K562 (cell line): ENCODE results near the gene OR52M1. TPM values are rescaled to one million over a fixed set of nuclear protein-coding genes. Genes with fewer than 3 reads are reported as not detected.

ENCODE experiments used
- ATAC-seq: fragments of 200-7000 bp; cut with Tn5 transposase; 3 replicates; pipeline ENCODE4 v1.9.1; 2020; ENCODE audit warnings: moderate library complexity
- BruUV-seq: library from RNA; stranded (reverse); fragments of 400-500 nt; replicated peaks from 2 replicates; lab custom pipeline; 2021; lab: Mats Ljungman, UMichigan
- CTCF ChIA-PET: fragments of 300-600 bp; formaldehyde crosslinking; extraction: SDS; loops from one replicate; lab custom pipeline; 2021; ENCODE audit warnings: low intra/inter-chr PET ratio; lab: Yijun Ruan, JAX
- POLR2A ChIA-PET: fragments of 300-600, 350-650 bp; sonication (Branson Sonifier 250); formaldehyde crosslinking; extraction: SDS; loops from one replicate; lab custom pipeline; 2021; ENCODE audit warnings: antibody characterized with exemption, inconsistent platforms; lab: Yijun Ruan, JAX
- DNase-seq, 4 experiments: peaks; one replicate each; pipeline versions ENCODE4 v3.0.0 to v3.0.0-alpha.2; 2011 to 2018; ENCODE audit warnings: low spot score in 3 of 4, mixed read lengths in 3 of 4; ENCODE audit errors: extremely low read depth in 1 of 4
- FAIRE-seq: peaks from 2 replicates; lab custom pipeline; 2011; peaks lifted over from hg19 to GRCh38; lab: Jason Lieb, UNC
- H2AFZ ChIP-seq: 2 replicates; pipeline ENCODE4 v1.6.0; 2011; ENCODE audit warnings: low read depth, low read length, control low read depth, inconsistent platforms
- H3K27ac ChIP-seq: fragments of 200-600 bp; 3 replicates; pipeline ENCODE4 v1.8.0; 2011; ENCODE audit warnings: low read depth, mild to moderate bottlenecking, control low read depth, inconsistent platforms, low read length, moderate library complexity, mixed read lengths; ENCODE audit errors: extremely low read depth
- H3K27me3 ChIP-seq, 2 experiments: fragments of 300-600 bp in 1 of 2; 2 replicates in 1 of 2; 3 replicates in 1 of 2; pipeline versions ENCODE4 v1.6.0 to v1.8.0; 2011; ENCODE audit warnings: inconsistent platforms in 2 of 2, low read length in 2 of 2, mild to moderate bottlenecking in 1 of 2, mixed read lengths in 1 of 2, moderate library complexity in 1 of 2; ENCODE audit not compliant: control insufficient read depth in 2 of 2, insufficient read depth in 2 of 2
- H3K36me3 ChIP-seq: fragments of 300-600 bp; 3 replicates; pipeline ENCODE4 v1.8.0; 2011; ENCODE audit warnings: mild to moderate bottlenecking, low read length, inconsistent platforms; ENCODE audit not compliant: control insufficient read depth, insufficient read depth
- H3K4me1 ChIP-seq, 2 experiments: fragments of 200-600 bp in 1 of 2; replicated peaks in 1 of 2; 2 replicates in 1 of 2; 3 replicates in 1 of 2; pipeline versions ENCODE4 v1.5.1 to v1.8.0; 2011; ENCODE audit warnings: inconsistent platforms in 2 of 2, low read length in 2 of 2, mild to moderate bottlenecking in 1 of 2, mixed read lengths in 1 of 2, moderate library complexity in 1 of 2; ENCODE audit not compliant: control insufficient read depth in 2 of 2, insufficient read depth in 2 of 2
- H3K4me2 ChIP-seq: 2 replicates; pipeline ENCODE4 v1.6.1; 2011; ENCODE audit warnings: low read length, control low read depth, inconsistent platforms, mixed read lengths; ENCODE audit not compliant: insufficient read depth
- H3K4me3 ChIP-seq: fragments of 200-600 bp; sonication (generic), shearing (Covaris generic); 2 replicates; pipeline ENCODE4 v1.5.1; 2016; ENCODE audit warnings: control low read depth, inconsistent platforms
- H3K79me2 ChIP-seq: fragments of 200-600 bp; 3 replicates; pipeline ENCODE4 v1.8.0; 2011; ENCODE audit warnings: low read length, inconsistent platforms; ENCODE audit not compliant: control insufficient read depth, insufficient read depth
- H3K9ac ChIP-seq, 2 experiments: 2 replicates each; pipeline versions ENCODE4 v1.6.0 to v1.6.1; 2011; ENCODE audit warnings: low read depth in 2 of 2, low read length in 2 of 2, control low read depth in 1 of 2, inconsistent platforms in 1 of 2, mild to moderate bottlenecking in 1 of 2, mixed read lengths in 1 of 2; ENCODE audit not compliant: insufficient read depth in 1 of 2
- H3K9me1 ChIP-seq: one replicate; pipeline ENCODE4 v1.6.0; 2011; ENCODE audit warnings: inconsistent platforms, mild to moderate bottlenecking, low read length, moderate library complexity; ENCODE audit not compliant: control insufficient read depth, insufficient read depth
- H3K9me3 ChIP-seq: replicated peaks from 2 replicates; pipeline ENCODE4 v1.5.1; 2011; ENCODE audit warnings: low read depth, low read length, inconsistent platforms; ENCODE audit not compliant: control insufficient read depth, insufficient read depth
- H4K20me1 ChIP-seq: replicated peaks from 2 replicates; pipeline ENCODE4 v1.6.1; 2011; ENCODE audit warnings: low read length, inconsistent platforms, mixed read lengths; ENCODE audit not compliant: control insufficient read depth, insufficient read depth
- CREB5 ChIP-seq: fragments of 250-450 bp; sonication (Bioruptor Pico); IDR thresholded peaks from 2 replicates; pipeline ENCODE4 v1.5.0; 2020; ENCODE audit warnings: mild to moderate bottlenecking
- FOSL1 ChIP-seq: fragments of 200-800 bp; sonication (Bioruptor generic); conservative IDR thresholded peaks from 2 replicates; pipeline ENCODE4 v1.6.1; 2016; ENCODE audit warnings: missing genetic modification characterization, missing compliant biosample characterization
- JUND ChIP-seq, 2 experiments: IDR thresholded peaks; 2 replicates in 1 of 2; 3 replicates in 1 of 2; pipeline ENCODE4 v1.6.1; 2011; ENCODE audit warnings: borderline replicate concordance in 2 of 2, low read depth in 2 of 2, low read length in 2 of 2, improper control_type of control experiment in 1 of 2, missing biosample characterization in 1 of 2, missing genetic modification characterization in 1 of 2, missing genetic modification reagents in 1 of 2
- WGBS: fragments of 100-300 bp; shearing (Covaris generic); methylation state at CpG from one replicate; pipeline ENCODE4 v1.1.6; 2016; ENCODE audit warnings: low coverage, mixed read lengths; ENCODE audit not compliant: insufficient coverage; ENCODE audit errors: missing lambda C conversion rate; 5-methylcytosine and 5-hydroxymethylcytosine counted together
- in situ Hi-C: fragments of 300-500 bp; cut with MboI; formaldehyde crosslinking; loops from 4 replicates; pipeline ENCODE4 v1.15.0; 2018; ENCODE audit warnings: inconsistent platforms, mixed read lengths
- intact Hi-C: fragments of 100-400 bp; cut with micrococcal nuclease; formaldehyde crosslinking; loops from 2 replicates; pipeline ENCODE4 v1.14.2; 2022
- polyA plus RNA-seq, 8 experiments: library from polyadenylated mRNA; depleted of rRNA in 4 of 8; stranded (reverse) in 5 of 8; unstranded in 3 of 8; fragments of >200 nt; fragmentation: Nextera tagmentation in 2 of 8; fragmentation: Illumina TruSeq in 1 of 8; extraction: Ambion mirVana in 2 of 8; extraction: Trizol in 1 of 8; gene quantifications; 2 replicates each; pipeline versions ENCODE4 v1.2.1 to v1.2.3, GENCODE V29; 2011 to 2014; ENCODE audit warnings: inconsistent platforms in 1 of 8, missing spikeins in 1 of 8
- total RNA-seq, 7 experiments: library from RNA; depleted of rRNA in 6 of 7; stranded (reverse); fragments of >200 nt in 6 of 7; fragmentation: Illumina TruSeq in 2 of 7; extraction: Trizol in 2 of 7; gene quantifications; 2 replicates each; pipeline versions ENCODE4 v1.2.1 to v1.2.3, GENCODE V29; 2011 to 2021; ENCODE audit warnings: low replicate concordance in 1 of 7

Gene OR52M1
- total and polyA plus RNA-seq, 9 of the 15 experiments (the other 6 are each of a cell fraction or from before 2014, with no cell fraction given): not detected

DNA sequence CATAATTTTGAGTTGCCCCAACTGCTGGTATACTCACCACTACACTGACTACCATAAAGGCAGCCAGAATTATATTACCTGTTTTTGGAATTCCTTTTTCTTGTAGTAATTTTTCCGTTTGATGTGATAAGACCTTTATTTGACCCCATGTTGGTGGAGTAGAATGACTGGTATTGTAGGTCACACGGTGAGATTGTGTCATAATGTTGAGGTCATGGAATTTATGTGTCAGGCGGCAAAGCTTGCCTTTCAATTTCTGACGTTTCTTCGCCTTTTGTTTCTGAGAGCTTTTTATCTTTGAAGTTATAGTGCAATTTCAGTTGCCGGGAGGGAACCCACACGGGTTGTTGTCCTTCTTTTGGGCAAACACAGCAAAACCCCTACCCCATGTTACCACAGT, 49.5 kb upstream of the OR52M1 start:
- no peaks in the 10 kb centered on the region for H3K36me3 ChIP-seq
- no peak for ATAC-seq
- DNase-seq: no peak
- in situ Hi-C loops (no loop called here), intact Hi-C loops (no loop called here)
- no peaks in the 10 kb centered on the region for H4K20me1 ChIP-seq
- H3K4me3 ChIP-seq: no peak overlapping the region
- no peak for FAIRE-seq
- H2AFZ ChIP-seq: no peak overlapping the region
- no TSS peak for BruUV-seq
- ChIA-PET CTCF (interaction anchor here (5.0 kb wide), 1 partner anchor 307 kb away, joined by 30 read pairs; no protein-coding TSS in a partner anchor), POLR2A (no interaction called here)
- H3K79me2 ChIP-seq: no peaks in the 10 kb centered on the region
- no peaks in the 10 kb centered on the region for H3K9me3 ChIP-seq
- H3K27ac ChIP-seq: no peak overlapping the region
- TF ChIP-seq JUND (IDR thresholded peaks at IDR 0.05; ENCODE audit: borderline replicate concordance, low read depth, low read length): no peak
- TF ChIP-seq JUND (tag; IDR thresholded peaks at IDR 0.05; ENCODE audit: borderline replicate concordance, low read depth, low read length): 0 out of 3 replicates have a peak, but pooled peaks have one; percentile 34
- no peak for TF ChIP-seq CREB5 (CRISPR knock-in tag)
- TF ChIP-seq FOSL1 (tag): 0 out of 2 replicates have a peak, but pooled peaks have one; percentile 31
- no peak overlapping the region for H3K4me2 ChIP-seq
- no peak overlapping the region for H3K9ac ChIP-seq
- H3K9me1 ChIP-seq: no peaks in the 10 kb centered on the region
- no peaks in the 10 kb centered on the region for H3K4me1 ChIP-seq
- peaks cover 12 to 22% of the 10 kb centered on the region in 2 experiments; a peak in 3 of 5 replicates for H3K27me3 ChIP-seq
- 0% methylated on average over 7 of the region's 7 CpGs for WGBS
